PC-9 (cell line): ENCODE results near the gene TRIM36.

Source experiments
- CTCF ChIP-seq: fragments of 200-600 bp; sonication (generic); conservative IDR thresholded peaks from 2 replicates; pipeline ENCODE4 v1.6.1; 2017; ENCODE audit warnings: mixed run types, antibody characterized with exemption, mild to moderate bottlenecking, moderate library complexity
- EZH2 ChIP-seq: fragments of 200-600 bp; sonication (generic); IDR thresholded peaks from 2 replicates; pipeline ENCODE4 v1.8.0; 2017; ENCODE audit warnings: antibody characterized with exemption, low read depth

- TF ChIP-seq CTCF (no peak), EZH2 (no peak)
These were observed 17.1 kb upstream of the TRIM36 start for GRCh38 chr5:115186794-115187193.
